UCSD-AML1 (cell line): ENCODE results near the gene HSPA4L.

Experiments used
- DNase-seq: peaks from one replicate; lab custom pipeline; 2025; ENCODE audit not compliant: unreplicated experiment; lab: John Stamatoyannopoulos, UW

HSPA4L gene

GRCh38 chr4:127783026-127783769, 1.1 kb downstream of the HSPA4L start:
- no peak for DNase-seq

- DNase-seq = no peak
Observed at GRCh38 chr4:127783955-127784770, 2.0 kb downstream of the HSPA4L start.

- no peak for DNase-seq
Observed at GRCh38 chr4:127788517-127788916, 6.4 kb downstream of the HSPA4L start.

GRCh38 chr4:127791391-127791790, 9.3 kb downstream of the HSPA4L start:
- no peak for DNase-seq

GRCh38 chr4:127793528-127793927, 11.4 kb downstream of the HSPA4L start:
- no peak for DNase-seq

- DNase-seq = no peak
Observed at GRCh38 chr4:127799711-127800110, 17.6 kb downstream of the HSPA4L start.

- peak; percentile 8 for DNase-seq
Observed at GRCh38 chr4:127809173-127809800, 27.2 kb downstream of the HSPA4L start.

GRCh38 chr4:127810551-127810950, 28.4 kb downstream of the HSPA4L start:
- DNase-seq = no peak

GRCh38 chr4:127822430-127822829, 40.3 kb downstream of the HSPA4L start:
- no peak for DNase-seq

GRCh38 chr4:127828121-127828520, 46.0 kb downstream of the HSPA4L start:
- DNase-seq = no peak

- DNase-seq = no peak
Observed at GRCh38 chr4:127829014-127829413, 46.9 kb downstream of the HSPA4L start.

- DNase-seq = no peak
Observed at GRCh38 chr4:127832585-127832984, 50.5 kb downstream of the HSPA4L start.

GRCh38 chr4:127843704-127844600, 61.8 kb downstream of the HSPA4L start:
- DNase-seq = no peak

GRCh38 chr4:127844601-127845116, 62.5 kb downstream of the HSPA4L start:
- DNase-seq = no peak

GRCh38 chr4:127846061-127846460, 63.9 kb downstream of the HSPA4L start:
- DNase-seq = no peak

- no peak for DNase-seq
Observed at GRCh38 chr4:127846765-127847164, 64.6 kb downstream of the HSPA4L start.

GRCh38 chr4:127849505-127850234, 67.5 kb downstream of the HSPA4L start:
- DNase-seq = no peak

GRCh38 chr4:127852661-127853060, 70.5 kb downstream of the HSPA4L start:
- no peak for DNase-seq

- DNase-seq = no peak
Observed at GRCh38 chr4:127856196-127856812, 74.2 kb downstream of the HSPA4L start.
